HG03378 (cell line): ENCODE measurements around the gene RNF149.
"Not testable (repeated sequence)": the region's sequence is repeated elsewhere in the genome, so short reads cannot be mapped to it uniquely, and the experiment has no call there.

Experiments used
- ATAC-seq: cut with Tn5 transposase; IDR thresholded peaks from one replicate; pipeline ENCODE4 v1.9.1; 2021; ENCODE audit warnings: mild to moderate bottlenecking, moderate library complexity; ENCODE audit not compliant: unreplicated experiment

RNF149 gene

GRCh38 chr2:101235956-101236355 lies 72.5 kb downstream of the RNF149 start:
- not testable (repeated sequence) for ATAC-seq

GRCh38 chr2:101234169-101234938 lies 74.1 kb downstream of the RNF149 start:
- no peak for ATAC-seq

GRCh38 chr2:101232770-101233169 lies 75.7 kb downstream of the RNF149 start:
- ATAC-seq: no peak

- no peak for ATAC-seq
Measured at GRCh38 chr2:101231937-101232730, 76.4 kb downstream of the RNF149 start.

- no peak for ATAC-seq
Measured at GRCh38 chr2:101231240-101231639, 77.3 kb downstream of the RNF149 start.

- no peak for ATAC-seq
Measured at GRCh38 chr2:101230541-101231001, 77.9 kb downstream of the RNF149 start.
